Kasumi-1 (cell line): Measurements from ENCODE around the gene IRGQ.
"Not testable (repeated sequence)": the region's sequence is repeated elsewhere in the genome, so short reads cannot be mapped to it uniquely, and the experiment has no call there.

Experiments used
- DNase-seq, 2 experiments: peaks; one replicate each; lab custom pipeline; 2025; lab: John Stamatoyannopoulos, UW

Gene IRGQ

GRCh38 chr19:43623889-43624670 is 28.1 kb upstream of the IRGQ start:
- no peak for DNase-seq

GRCh38 chr19:43622956-43623355 is 27.0 kb upstream of the IRGQ start:
- DNase-seq = no peak

GRCh38 chr19:43622070-43622469 is 26.1 kb upstream of the IRGQ start:
- no peak for DNase-seq

- no peak for DNase-seq
Observed at GRCh38 chr19:43620061-43621001, 24.4 kb upstream of the IRGQ start.

- DNase-seq = peak; percentile 81 to 88
Observed at GRCh38 chr19:43619262-43620060, 23.5 kb upstream of the IRGQ start, which contains the start of gene ZNF428. Gene ZNF428 (minus strand): TSS chr19:43619629. CDS start chr19:43614304, 5,325 bp downstream.

GRCh38 chr19:43618921-43619261 is 23.0 kb upstream of the IRGQ start:
- peak; percentile 68 to 81 for DNase-seq

GRCh38 chr19:43616954-43617353 is 21.0 kb upstream of the IRGQ start:
- DNase-seq = no peak

- DNase-seq = no peak
Observed at GRCh38 chr19:43616306-43616705, 20.4 kb upstream of the IRGQ start.

- DNase-seq = no peak
Observed at GRCh38 chr19:43612374-43612773, 16.4 kb upstream of the IRGQ start.

- no peak for DNase-seq
Observed at GRCh38 chr19:43611788-43612187, 15.9 kb upstream of the IRGQ start, which contains the start of gene SRRM5. Gene SRRM5 (plus strand): TSS chr19:43612088. CDS start chr19:43612122, 34 bp downstream.

- DNase-seq = no peak
Observed at GRCh38 chr19:43610493-43610892, 14.6 kb upstream of the IRGQ start.

GRCh38 chr19:43609872-43610271 is 13.9 kb upstream of the IRGQ start:
- no peak for DNase-seq

GRCh38 chr19:43607238-43608205 is 11.6 kb upstream of the IRGQ start:
- DNase-seq = no peak

- no peak for DNase-seq
Observed at GRCh38 chr19:43606569-43607229, 10.8 kb upstream of the IRGQ start.

- DNase-seq = no peak
Observed at GRCh38 chr19:43605875-43606568, 10.1 kb upstream of the IRGQ start.

GRCh38 chr19:43600326-43600725 is 4.4 kb upstream of the IRGQ start:
- not testable (repeated sequence) for DNase-seq

- no peak for DNase-seq
Observed at GRCh38 chr19:43599635-43600295, 3.8 kb upstream of the IRGQ start.

- DNase-seq = no peak
Observed at GRCh38 chr19:43598445-43599240, 2.7 kb upstream of the IRGQ start.
